Parathyroid adenoma (tissue), 2 donors: ENCODE measurements around the gene STX16.

Source experiments
- H2AFZ ChIP-seq: fragments of 300-600 bp; sonication (generic); one replicate; pipeline ENCODE4 v1.7.0; 2017; ENCODE audit warnings: antibody characterized with exemption, mild to moderate bottlenecking
- H3K27ac ChIP-seq: fragments of 300-600 bp; sonication (generic); one replicate; pipeline ENCODE4 v1.7.0; 2017
- H3K27me3 ChIP-seq: fragments of 300-600 bp; sonication (generic); one replicate; pipeline ENCODE4 v1.7.0; 2017; ENCODE audit warnings: low read length; ENCODE audit not compliant: control insufficient read depth, insufficient read depth
- H3K36me3 ChIP-seq: fragments of 300-600 bp; sonication (generic); one replicate; pipeline ENCODE4 v1.7.0; 2017; ENCODE audit warnings: low read length; ENCODE audit not compliant: control insufficient read depth, insufficient read depth
- H3K4me1 ChIP-seq: fragments of 300-600 bp; sonication (generic); one replicate; pipeline ENCODE4 v1.7.0; 2017; ENCODE audit warnings: control low read depth
- H3K4me2 ChIP-seq: fragments of 300-600 bp; sonication (generic); one replicate; pipeline ENCODE4 v1.7.0; 2017; ENCODE audit warnings: low read length
- H3K4me3 ChIP-seq: fragments of 300-600 bp; sonication (generic); one replicate; pipeline ENCODE4 v1.7.0; 2017; ENCODE audit warnings: low read depth, low read length
- H3K79me2 ChIP-seq: fragments of 300-600 bp; sonication (generic); one replicate; pipeline ENCODE4 v1.7.0; 2017; ENCODE audit warnings: control low read depth
- H3K9ac ChIP-seq: fragments of 300-600 bp; sonication (generic); one replicate; pipeline ENCODE4 v1.7.0; 2017; ENCODE audit warnings: mild to moderate bottlenecking
- H3K9me3 ChIP-seq: fragments of 300-600 bp; sonication (generic); one replicate; pipeline ENCODE4 v1.7.0; 2017; ENCODE audit warnings: low read length; ENCODE audit not compliant: control insufficient read depth
- TF ChIP-seq, protein P1 (sequence below): fragments of 300-600 bp; sonication (generic); IDR thresholded peaks from one replicate; pipeline ENCODE4 v1.7.0; 2017; ENCODE audit warnings: antibody characterized with exemption, mild to moderate bottlenecking
- donor health status: primary hyperparathyroidism.

Gene STX16

DNA sequence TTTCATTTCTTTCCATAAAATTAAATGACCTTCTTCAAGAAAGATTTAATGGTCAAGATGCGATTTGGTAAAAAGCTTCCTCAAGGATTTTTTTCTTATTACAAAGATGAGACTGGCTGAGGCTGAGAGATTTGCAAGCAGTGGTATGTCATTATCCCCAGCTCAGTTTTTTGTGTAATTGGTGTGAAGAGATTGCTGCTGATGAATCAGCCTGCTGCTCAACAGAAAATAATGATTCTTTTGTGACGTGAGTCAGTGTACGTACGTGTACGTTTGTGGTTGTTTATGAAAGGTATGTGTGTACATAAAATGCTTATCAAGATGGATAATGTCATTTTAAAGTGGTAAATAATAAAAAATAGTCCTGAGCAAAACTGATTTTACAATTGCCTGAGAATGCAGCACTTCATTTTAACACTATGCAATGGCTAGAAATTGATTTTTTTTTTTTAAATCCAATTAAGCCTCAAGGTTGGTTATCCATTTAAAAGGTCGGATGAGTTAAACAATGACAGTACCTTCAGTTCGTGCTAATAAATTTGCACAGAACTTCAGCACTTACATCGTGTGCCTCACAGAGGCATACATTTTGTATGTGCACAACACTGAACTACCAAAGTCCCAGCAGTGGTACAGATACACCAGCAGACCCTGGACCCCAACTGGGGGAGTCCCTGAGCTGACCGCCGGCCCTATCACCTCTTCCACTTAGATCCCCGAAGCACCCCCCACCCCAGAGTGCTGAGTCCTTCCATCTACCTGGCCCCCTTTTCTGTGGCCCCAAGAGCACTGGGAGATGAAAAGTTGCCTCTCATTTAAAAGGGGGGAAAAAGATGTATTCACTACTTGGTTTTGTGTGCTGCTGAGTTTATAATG lies 31.8 kb downstream of the STX16 start:
- Histone ChIP-seq H3K4me1 (peaks cover 4% of the 10 kb centered on the region), H3K27ac (no peak overlapping the region), H3K9me3 (no peaks in the 10 kb centered on the region), H2AFZ (no peak overlapping the region), H3K36me3 (no peaks in the 10 kb centered on the region), H3K4me3 (no peak overlapping the region), H3K79me2 (no peaks in the 10 kb centered on the region), H3K4me2 (no peak overlapping the region), H3K9ac (no peak overlapping the region), H3K27me3 (no peaks in the 10 kb centered on the region)
- TF ChIP-seq, protein P1, sequence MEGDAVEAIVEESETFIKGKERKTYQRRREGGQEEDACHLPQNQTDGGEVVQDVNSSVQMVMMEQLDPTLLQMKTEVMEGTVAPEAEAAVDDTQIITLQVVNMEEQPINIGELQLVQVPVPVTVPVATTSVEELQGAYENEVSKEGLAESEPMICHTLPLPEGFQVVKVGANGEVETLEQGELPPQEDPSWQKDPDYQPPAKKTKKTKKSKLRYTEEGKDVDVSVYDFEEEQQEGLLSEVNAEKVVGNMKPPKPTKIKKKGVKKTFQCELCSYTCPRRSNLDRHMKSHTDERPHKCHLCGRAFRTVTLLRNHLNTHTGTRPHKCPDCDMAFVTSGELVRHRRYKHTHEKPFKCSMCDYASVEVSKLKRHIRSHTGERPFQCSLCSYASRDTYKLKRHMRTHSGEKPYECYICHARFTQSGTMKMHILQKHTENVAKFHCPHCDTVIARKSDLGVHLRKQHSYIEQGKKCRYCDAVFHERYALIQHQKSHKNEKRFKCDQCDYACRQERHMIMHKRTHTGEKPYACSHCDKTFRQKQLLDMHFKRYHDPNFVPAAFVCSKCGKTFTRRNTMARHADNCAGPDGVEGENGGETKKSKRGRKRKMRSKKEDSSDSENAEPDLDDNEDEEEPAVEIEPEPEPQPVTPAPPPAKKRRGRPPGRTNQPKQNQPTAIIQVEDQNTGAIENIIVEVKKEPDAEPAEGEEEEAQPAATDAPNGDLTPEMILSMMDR, result no peak

DNA sequence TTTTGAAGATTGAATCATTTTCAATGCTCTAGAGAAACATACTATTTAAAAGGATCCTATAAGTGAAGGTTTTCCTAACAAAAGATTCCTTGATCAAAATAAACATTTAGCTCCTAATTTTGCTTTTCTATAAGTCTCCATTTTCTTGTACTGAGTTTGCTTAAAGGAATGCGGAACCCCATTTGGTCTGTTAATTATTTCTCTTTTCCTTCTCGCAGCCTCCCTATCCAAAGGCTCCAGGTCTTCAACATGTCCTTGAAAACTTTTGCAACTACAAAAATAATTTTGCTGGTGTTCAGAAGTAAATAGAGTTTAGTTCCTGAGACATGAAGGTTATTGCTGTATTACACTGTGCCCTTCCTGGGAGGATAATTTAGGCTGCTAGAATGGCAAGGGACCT lies 33.2 kb downstream of the STX16 start:
- Histone ChIP-seq H3K27me3 (no peaks in the 10 kb centered on the region), H3K9me3 (no peaks in the 10 kb centered on the region), H3K9ac (no peak overlapping the region), H2AFZ (no peak overlapping the region), H3K27ac (no peak overlapping the region), H3K4me2 (no peak overlapping the region), H3K4me1 (no peaks in the 10 kb centered on the region), H3K4me3 (no peak overlapping the region), H3K36me3 (no peaks in the 10 kb centered on the region), H3K79me2 (no peaks in the 10 kb centered on the region)
- TF ChIP-seq, protein P1, result no peak

DNA sequence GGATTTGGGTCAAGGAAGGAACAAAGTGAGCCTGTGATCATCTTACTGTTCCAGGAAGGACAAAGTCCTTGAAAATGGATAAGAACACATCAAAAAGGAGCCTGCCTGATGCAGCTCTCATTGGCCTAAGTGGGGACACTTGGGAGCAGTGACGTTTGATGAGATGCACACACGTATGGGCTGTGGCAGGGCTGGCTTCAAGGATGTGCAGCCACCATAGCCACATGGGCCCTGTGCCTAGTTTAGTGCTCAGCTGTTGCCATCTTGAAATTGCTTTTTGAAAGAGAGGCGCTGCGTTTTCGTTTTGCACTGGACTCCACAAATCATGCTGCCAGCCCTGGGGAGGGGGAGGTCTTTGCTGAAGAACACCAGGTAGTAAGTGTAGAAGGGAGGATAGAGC lies 34.9 kb downstream of the STX16 start:
- H3K27me3 ChIP-seq, result no peaks in the 10 kb centered on the region

DNA sequence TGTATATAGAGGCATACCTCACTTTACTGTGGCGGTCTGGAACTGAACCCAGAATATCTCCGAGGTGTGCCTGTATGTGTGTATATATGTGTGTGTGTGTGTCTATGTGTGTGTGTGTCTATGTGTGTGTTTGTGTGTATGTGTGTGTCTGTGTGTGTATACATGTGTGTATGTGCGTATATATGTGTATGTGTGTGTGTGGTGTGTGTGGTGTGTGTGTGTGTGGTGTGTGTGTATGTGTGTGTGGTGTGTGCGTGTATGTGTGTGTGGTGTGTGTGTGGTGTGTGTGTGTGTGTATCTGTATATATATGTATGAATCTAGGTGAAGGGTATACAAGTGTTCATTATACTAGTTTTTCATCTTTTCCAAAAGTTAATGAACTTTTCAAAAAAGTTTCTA lies 37.3 kb downstream of the STX16 start:
- no peaks in the 10 kb centered on the region for H3K27me3 ChIP-seq
- peaks cover 2% of the 10 kb centered on the region for H3K79me2 ChIP-seq
- H2AFZ ChIP-seq, result no peak overlapping the region
- H3K9ac ChIP-seq, result no peak overlapping the region
- H3K9me3 ChIP-seq, result no peaks in the 10 kb centered on the region
- no peak overlapping the region for H3K4me3 ChIP-seq
- TF ChIP-seq, protein P1, result no peak
- no peak overlapping the region for H3K27ac ChIP-seq
- peaks cover 7% of the 10 kb centered on the region for H3K4me1 ChIP-seq
- H3K4me2 ChIP-seq, result no peak overlapping the region
- H3K36me3 ChIP-seq, result no peaks in the 10 kb centered on the region

More for the DNA sequence above, 34.9 kb downstream of the STX16 start:
- Histone ChIP-seq H3K4me1 (no peaks in the 10 kb centered on the region), H3K27ac (no peak overlapping the region), H3K36me3 (no peaks in the 10 kb centered on the region), H3K79me2 (no peaks in the 10 kb centered on the region), H3K9me3 (no peaks in the 10 kb centered on the region), H2AFZ (no peak overlapping the region), H3K4me3 (no peak overlapping the region), H3K9ac (no peak overlapping the region), H3K4me2 (no peak overlapping the region)
- TF ChIP-seq, protein P1, result no peak

GRCh38 chr20:58688840-58689239 lies 37.8 kb downstream of the STX16 start:
- H3K27ac ChIP-seq, result no peak overlapping the region
- TF ChIP-seq, protein P1, result no peak
- H3K27me3 ChIP-seq, result no peaks in the 10 kb centered on the region
- no peak overlapping the region for H3K9ac ChIP-seq
- H3K9me3 ChIP-seq, result no peaks in the 10 kb centered on the region
- H3K79me2 ChIP-seq, result peaks cover 5% of the 10 kb centered on the region
- no peak overlapping the region for H2AFZ ChIP-seq
- H3K4me1 ChIP-seq, result peaks cover 10% of the 10 kb centered on the region
- H3K4me2 ChIP-seq, result no peak overlapping the region
- H3K36me3 ChIP-seq, result no peaks in the 10 kb centered on the region
- no peak overlapping the region for H3K4me3 ChIP-seq
